Ishikawa (cell line): ENCODE data around the gene JAG2.

Experiments used
- CEBPB ChIP-seq: IDR thresholded peaks from 2 replicates; pipeline ENCODE4 v1.6.1; 2012
- CREB1 ChIP-seq: IDR thresholded peaks from 2 replicates; pipeline ENCODE4 v1.6.1; 2012; ENCODE audit warnings: low read depth
- EGR1 ChIP-seq: IDR thresholded peaks from 2 replicates; pipeline ENCODE4 v1.6.1; 2012
- EP300 ChIP-seq: IDR thresholded peaks from 2 replicates; pipeline ENCODE4 v1.6.1; 2012; ENCODE audit warnings: borderline replicate concordance
- FOXM1 ChIP-seq: IDR thresholded peaks from 2 replicates; pipeline ENCODE4 v1.6.1; 2012; ENCODE audit warnings: low read depth, borderline replicate concordance
- NFIC ChIP-seq: IDR thresholded peaks from 2 replicates; pipeline ENCODE4 v1.6.1; 2012
- RAD21 ChIP-seq: IDR thresholded peaks from 2 replicates; pipeline ENCODE4 v1.6.1; 2012; ENCODE audit warnings: low read depth
- REST ChIP-seq: IDR thresholded peaks from 2 replicates; pipeline ENCODE4 v1.6.1; 2012; ENCODE audit warnings: low read depth, mild to moderate bottlenecking
- TAF1 ChIP-seq: IDR thresholded peaks from 2 replicates; pipeline ENCODE4 v1.6.1; 2012; ENCODE audit warnings: low read depth, mild to moderate bottlenecking
- TCF12 ChIP-seq: IDR thresholded peaks from 2 replicates; pipeline ENCODE4 v1.6.1; 2012; ENCODE audit warnings: low read depth
- TEAD4 ChIP-seq: IDR thresholded peaks from 2 replicates; pipeline ENCODE4 v1.6.1; 2012
- YY1 ChIP-seq: IDR thresholded peaks from 2 replicates; pipeline ENCODE4 v1.6.1; 2012; ENCODE audit warnings: low read depth
- ZBTB7A ChIP-seq: IDR thresholded peaks from 2 replicates; pipeline ENCODE4 v1.6.1; 2012; ENCODE audit warnings: low read depth
- TF ChIP-seq, protein P1 (sequence below): IDR thresholded peaks from 2 replicates; pipeline ENCODE4 v1.6.1; 2012
- TF ChIP-seq, protein P2 (sequence below): IDR thresholded peaks from 2 replicates; pipeline ENCODE4 v1.6.1; 2012

JAG2 gene

GRCh38 chr14:105094193-105094907, 74.2 kb downstream of the JAG2 start:
- no peak for TF ChIP-seq CEBPB
- no peak for TF ChIP-seq TEAD4
- TF ChIP-seq YY1: no peak

GRCh38 chr14:105093431-105094192, 75.0 kb downstream of the JAG2 start:
- TF ChIP-seq RAD21: peak; percentile 58; the same call in 1 of the 2 replicates
- peak; percentile 95 for TF ChIP-seq ZBTB7A
- TF ChIP-seq YY1: no peak
- TF ChIP-seq, protein P1, sequence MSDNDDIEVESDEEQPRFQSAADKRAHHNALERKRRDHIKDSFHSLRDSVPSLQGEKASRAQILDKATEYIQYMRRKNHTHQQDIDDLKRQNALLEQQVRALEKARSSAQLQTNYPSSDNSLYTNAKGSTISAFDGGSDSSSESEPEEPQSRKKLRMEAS: peak; percentile 58; the same call in 1 of the 2 replicates
- TF ChIP-seq TAF1: peak; percentile 49; the same call in 1 of the 2 replicates
- TF ChIP-seq EGR1: peak; percentile 94
- TF ChIP-seq EP300: peak; percentile 27; the same call in 1 of the 2 replicates
- TF ChIP-seq CEBPB: no peak

- no peak for TF ChIP-seq NFIC
- no peak for TF ChIP-seq RAD21
- TF ChIP-seq TAF1: no peak; the same call in 1 of the 2 replicates
- no peak for TF ChIP-seq REST
- no peak for TF ChIP-seq CEBPB
- TF ChIP-seq, protein P1: peak; percentile 75
- no peak for TF ChIP-seq EGR1
- TF ChIP-seq ZBTB7A: peak; percentile 50
- no peak for TF ChIP-seq TCF12
- no peak for TF ChIP-seq FOXM1
- 0 out of 2 replicates have a peak, but pooled peaks have one; percentile 20 for TF ChIP-seq EP300
- peak; percentile 72 for TF ChIP-seq TEAD4
- no peak for TF ChIP-seq CREB1
- TF ChIP-seq, protein P2, sequence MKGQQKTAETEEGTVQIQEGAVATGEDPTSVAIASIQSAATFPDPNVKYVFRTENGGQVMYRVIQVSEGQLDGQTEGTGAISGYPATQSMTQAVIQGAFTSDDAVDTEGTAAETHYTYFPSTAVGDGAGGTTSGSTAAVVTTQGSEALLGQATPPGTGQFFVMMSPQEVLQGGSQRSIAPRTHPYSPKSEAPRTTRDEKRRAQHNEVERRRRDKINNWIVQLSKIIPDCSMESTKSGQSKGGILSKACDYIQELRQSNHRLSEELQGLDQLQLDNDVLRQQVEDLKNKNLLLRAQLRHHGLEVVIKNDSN: no peak
- TF ChIP-seq YY1: peak; percentile 39; the same call in 1 of the 2 replicates
These were observed 75.5 kb downstream of the JAG2 start for GRCh38 chr14:105093038-105093430.

- TF ChIP-seq REST: no peak
- peak; percentile 21; the same call in 1 of the 2 replicates for TF ChIP-seq TCF12
- no peak for TF ChIP-seq TEAD4
- TF ChIP-seq, protein P1: no peak; the same call in 1 of the 2 replicates
- TF ChIP-seq YY1: no peak
- no peak; the same call in 1 of the 2 replicates for TF ChIP-seq CEBPB
- TF ChIP-seq TAF1: peak; percentile 10
These were observed 76.2 kb downstream of the JAG2 start for GRCh38 chr14:105092171-105093037.

DNA sequence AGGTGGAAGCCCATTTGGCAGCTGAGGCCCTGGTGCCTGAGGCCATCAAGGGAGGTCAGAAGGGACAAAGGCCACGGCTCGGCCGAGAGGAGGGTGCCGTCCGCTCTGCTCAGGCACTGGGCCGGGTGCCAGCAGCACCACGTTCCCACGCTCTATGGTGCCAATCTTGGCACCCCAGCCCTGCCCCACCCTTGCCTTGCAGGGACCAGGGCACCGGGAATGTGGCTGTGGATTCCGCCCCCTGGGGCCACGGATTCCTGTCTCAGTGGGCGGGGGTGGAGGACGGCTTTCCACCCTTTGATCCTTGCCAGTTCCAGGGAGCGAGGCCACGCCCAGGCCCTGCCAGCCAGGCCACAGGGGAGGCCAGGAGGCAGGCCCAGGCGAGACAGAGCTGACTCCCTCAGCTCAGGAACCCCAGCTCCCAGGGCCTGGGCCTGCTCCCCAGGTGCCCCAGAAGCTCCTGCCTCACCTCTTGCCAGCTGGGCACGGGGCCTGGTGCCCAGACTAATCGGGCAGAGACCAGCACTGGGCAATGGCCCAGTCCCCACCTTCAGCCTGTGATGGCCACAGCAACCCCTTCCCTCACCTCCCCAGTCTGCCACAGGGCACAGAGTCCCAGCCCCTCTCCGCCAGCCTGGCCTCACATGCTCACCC, 76.9 kb downstream of the JAG2 start:
- TF ChIP-seq NFIC: peak; percentile 100
- peak; percentile 62; the same call in 1 of the 2 replicates for TF ChIP-seq ZBTB7A
- TF ChIP-seq FOXM1: peak; percentile 97
- TF ChIP-seq, protein P2: no peak; the same call in none of the 2 replicates
- no peak for TF ChIP-seq REST
- no peak; the same call in none of the 2 replicates for TF ChIP-seq YY1
- peak; percentile 58; the same call in 1 of the 2 replicates for TF ChIP-seq TAF1
- TF ChIP-seq RAD21: peak; percentile 27; the same call in 1 of the 2 replicates
- peak; percentile 100 for TF ChIP-seq TCF12
- TF ChIP-seq EGR1: peak; percentile 98
- TF ChIP-seq EP300: peak; percentile 100
- peak; percentile 65; the same call in 1 of the 2 replicates for TF ChIP-seq CEBPB
- peak; percentile 100 for TF ChIP-seq TEAD4
- peak; percentile 42; the same call in 1 of the 2 replicates for TF ChIP-seq CREB1
- TF ChIP-seq, protein P1: peak; percentile 94
